AG10803 (cell line): ENCODE measurements around the gene GARIN6.

ENCODE experiments used
- DNase-seq: peaks from one replicate; pipeline ENCODE4 v3.0.0; 2010; ENCODE audit warnings: low read depth
- H3K4me3 ChIP-seq: 2 replicates; pipeline ENCODE4 v1.5.1; 2011; ENCODE audit warnings: mild to moderate bottlenecking, low read length, control low read depth
- TF ChIP-seq, protein P1 (sequence below): conservative IDR thresholded peaks from 2 replicates; pipeline ENCODE4 v1.5.1; 2011; ENCODE audit warnings: mild to moderate bottlenecking, low read length, control low read depth, inconsistent platforms

GARIN6 gene

DNA sequence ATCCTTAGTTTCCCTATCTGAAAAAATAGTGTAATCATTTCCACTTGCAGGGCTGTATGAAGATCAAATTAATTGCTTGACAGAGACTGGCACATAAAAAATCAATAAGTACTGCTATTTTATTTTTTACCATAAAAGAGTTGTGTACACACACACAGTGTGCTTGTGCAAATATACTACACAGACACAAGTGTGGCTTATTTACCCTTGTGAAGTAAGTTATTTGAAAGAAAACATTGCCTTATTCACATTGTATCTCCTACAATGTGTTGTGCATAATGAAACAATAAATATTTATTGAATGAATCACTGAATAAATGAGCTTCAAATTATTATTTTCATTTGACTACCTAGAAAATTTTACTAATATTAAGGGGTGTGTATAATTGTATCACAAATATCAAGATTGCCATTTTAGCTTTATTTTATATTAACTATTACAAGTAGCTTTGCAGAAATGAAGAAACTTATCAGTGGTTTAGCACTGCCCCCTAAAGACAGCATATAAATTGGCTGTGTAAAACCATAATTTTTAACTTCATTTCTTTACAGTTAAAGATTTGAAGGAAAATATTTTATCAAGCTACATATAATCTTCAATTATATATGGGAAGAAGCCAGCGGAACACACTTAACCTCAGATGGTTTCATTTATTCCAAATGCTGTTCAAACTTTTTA, 11.3 kb downstream of the GARIN6 start:
- TF ChIP-seq, protein P1, sequence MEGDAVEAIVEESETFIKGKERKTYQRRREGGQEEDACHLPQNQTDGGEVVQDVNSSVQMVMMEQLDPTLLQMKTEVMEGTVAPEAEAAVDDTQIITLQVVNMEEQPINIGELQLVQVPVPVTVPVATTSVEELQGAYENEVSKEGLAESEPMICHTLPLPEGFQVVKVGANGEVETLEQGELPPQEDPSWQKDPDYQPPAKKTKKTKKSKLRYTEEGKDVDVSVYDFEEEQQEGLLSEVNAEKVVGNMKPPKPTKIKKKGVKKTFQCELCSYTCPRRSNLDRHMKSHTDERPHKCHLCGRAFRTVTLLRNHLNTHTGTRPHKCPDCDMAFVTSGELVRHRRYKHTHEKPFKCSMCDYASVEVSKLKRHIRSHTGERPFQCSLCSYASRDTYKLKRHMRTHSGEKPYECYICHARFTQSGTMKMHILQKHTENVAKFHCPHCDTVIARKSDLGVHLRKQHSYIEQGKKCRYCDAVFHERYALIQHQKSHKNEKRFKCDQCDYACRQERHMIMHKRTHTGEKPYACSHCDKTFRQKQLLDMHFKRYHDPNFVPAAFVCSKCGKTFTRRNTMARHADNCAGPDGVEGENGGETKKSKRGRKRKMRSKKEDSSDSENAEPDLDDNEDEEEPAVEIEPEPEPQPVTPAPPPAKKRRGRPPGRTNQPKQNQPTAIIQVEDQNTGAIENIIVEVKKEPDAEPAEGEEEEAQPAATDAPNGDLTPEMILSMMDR, result peak; percentile 12

DNA sequence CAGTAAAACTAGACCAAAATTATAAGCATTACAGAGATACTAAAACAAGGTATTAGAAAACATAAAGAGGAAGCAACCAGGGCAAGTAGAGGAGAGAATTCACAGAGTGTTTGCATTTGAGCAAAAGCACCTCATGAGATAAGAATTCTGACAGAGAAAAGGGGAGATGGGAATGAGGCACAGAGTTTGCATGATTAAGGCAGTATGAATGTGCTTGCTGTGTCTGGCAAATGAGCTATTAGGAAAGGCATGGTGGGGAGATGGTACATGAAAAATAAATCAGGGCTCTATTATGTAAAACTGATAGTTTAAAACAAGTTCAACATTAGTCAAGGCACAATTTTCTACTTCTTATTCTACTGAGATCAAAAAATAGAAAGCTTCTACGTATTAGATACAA, 23.1 kb downstream of the GARIN6 start:
- TF ChIP-seq, protein P1, result no peak
- H3K4me3 ChIP-seq, result no peak overlapping the region
- DNase-seq, result no peak

More for the DNA sequence above, 11.3 kb downstream of the GARIN6 start:
- DNase-seq, result peak; percentile 3
- H3K4me3 ChIP-seq, result no peak overlapping the region

DNA sequence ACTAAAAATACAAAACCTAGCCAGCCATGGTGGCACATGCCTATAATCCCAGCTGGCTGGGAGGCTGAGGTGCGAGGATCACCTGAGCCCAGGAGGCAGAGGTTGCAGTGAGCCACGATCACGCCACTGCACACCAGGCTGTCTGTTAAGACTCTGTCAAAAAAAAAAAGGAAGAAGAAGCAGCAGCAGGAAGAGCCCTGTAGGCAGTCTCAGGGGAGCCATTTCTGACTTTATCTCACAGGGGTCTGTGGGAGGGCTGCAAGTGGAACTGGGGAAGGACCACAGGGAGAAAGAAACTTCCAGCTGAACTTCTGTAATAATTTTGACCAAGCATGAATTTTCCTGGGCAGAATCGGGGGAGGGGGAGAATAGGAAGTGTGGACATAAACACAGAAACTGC, 32.7 kb downstream of the GARIN6 start:
- TF ChIP-seq, protein P1, result no peak
- no peak for DNase-seq
- no peak overlapping the region for H3K4me3 ChIP-seq

DNA sequence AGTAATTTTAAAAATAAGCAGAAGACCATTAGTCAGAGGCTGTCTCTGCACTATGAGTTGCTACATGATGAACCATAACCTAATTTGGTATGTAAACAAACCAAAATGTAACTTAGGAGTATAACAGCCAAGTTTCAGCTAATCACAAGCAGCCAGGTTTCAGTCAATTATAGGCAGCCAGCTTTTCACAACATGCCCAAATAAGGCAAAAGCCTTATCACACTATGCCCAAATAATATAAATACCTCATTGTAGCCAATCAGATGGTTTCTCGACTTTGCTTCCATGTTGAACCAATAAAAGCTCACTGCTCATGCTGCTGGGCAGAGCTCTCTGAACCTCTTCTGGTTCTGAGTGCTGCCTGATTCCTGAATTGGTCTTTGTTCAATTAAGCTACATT, 38.6 kb downstream of the GARIN6 start:
- H3K4me3 ChIP-seq, result no peak overlapping the region
- TF ChIP-seq, protein P1, result no peak
- no peak for DNase-seq

DNA sequence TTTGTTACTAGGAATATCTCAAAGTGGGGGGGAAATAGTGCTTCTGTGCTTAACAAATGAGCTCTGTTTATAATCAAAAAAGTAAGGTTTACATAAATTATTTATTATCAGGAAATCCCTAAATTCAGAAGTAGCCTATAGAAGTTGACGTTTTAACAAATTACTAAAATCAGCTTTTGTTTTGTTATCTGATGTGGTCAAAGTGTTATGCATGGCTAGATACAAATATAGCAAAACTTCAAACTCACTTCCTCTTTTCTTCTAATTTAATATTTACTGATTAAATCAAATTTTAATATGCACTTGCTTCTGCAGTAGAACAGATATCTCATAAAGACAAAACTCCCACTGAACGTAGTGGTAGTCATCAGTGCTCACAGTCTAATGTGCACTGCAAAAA, 47.5 kb downstream of the GARIN6 start:
- TF ChIP-seq, protein P1, result no peak
- no peak overlapping the region for H3K4me3 ChIP-seq

More for the DNA sequence above, 47.5 kb downstream of the GARIN6 start:
- DNase-seq, result no peak
